Astrocyte (in vitro differentiated cells and primary cell): Measurements from ENCODE around the gene RPL27A.

ENCODE experiments used
- CTCF ChIP-seq: IDR thresholded peaks from 2 replicates; pipeline ENCODE4 v1.5.1; 2011; ENCODE audit warnings: low read depth, mild to moderate bottlenecking, inconsistent platforms, low read length, moderate library complexity; ENCODE audit not compliant: insufficient read depth
- EZH2 ChIP-seq: IDR thresholded peaks from 2 replicates; pipeline ENCODE4 v1.6.1; 2012; ENCODE audit warnings: mild to moderate bottlenecking, low read length, inconsistent platforms; ENCODE audit not compliant: insufficient read depth

- TF ChIP-seq CTCF (no peak), EZH2 (no peak)
These were observed 56.8 kb downstream of the RPL27A start for GRCh38 chr11:8739309-8739793.
